ENCODE measurements around the gene MCTP2. TPM values are rescaled to one million over a fixed set of nuclear protein-coding genes. Genes with fewer than 3 reads are reported as not detected.

MCTP2 gene
- total RNA-seq, 1 experiment from 2014 or later = 7.4 TPM

DNA sequence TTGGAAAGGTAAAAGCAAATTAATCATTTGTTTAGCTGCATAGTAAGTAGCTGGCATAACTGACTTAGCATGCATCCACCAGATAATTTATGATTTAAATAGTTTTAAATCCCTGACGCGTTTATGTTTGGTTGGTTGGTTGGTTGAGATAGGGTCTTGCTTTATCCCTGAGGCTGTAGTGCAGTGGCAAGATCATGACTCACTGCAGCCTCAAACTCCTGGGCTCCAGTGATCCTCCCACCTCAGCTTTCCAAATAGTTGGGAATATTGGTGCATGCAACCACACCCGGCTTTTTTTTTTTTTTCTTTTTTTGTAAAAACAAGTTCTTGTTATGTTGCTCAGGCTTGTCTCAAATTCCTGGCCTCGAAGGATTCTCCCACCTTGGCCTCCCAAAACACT is 263.4 kb downstream of the MCTP2 start:
- H3K4me1 Mint-ChIP-seq = no peaks in the 10 kb centered on the region
- H3K27ac Mint-ChIP-seq = no peak overlapping the region
- H3K4me3 Mint-ChIP-seq = no peak overlapping the region
- ATAC-seq = no peak
- ChIA-PET CTCF (no interaction called here), POLR2A (no interaction called here)
- H3K27me3 Mint-ChIP-seq (ENCODE audit: low read depth) = no peaks in the 10 kb centered on the region
- no peak for DNase-seq (ENCODE audit: low spot score)
- H3K36me3 Mint-ChIP-seq = peaks cover under 1% of the 10 kb centered on the region; the same call in 1 of the 2 replicates
- TF ChIP-seq, protein P1, sequence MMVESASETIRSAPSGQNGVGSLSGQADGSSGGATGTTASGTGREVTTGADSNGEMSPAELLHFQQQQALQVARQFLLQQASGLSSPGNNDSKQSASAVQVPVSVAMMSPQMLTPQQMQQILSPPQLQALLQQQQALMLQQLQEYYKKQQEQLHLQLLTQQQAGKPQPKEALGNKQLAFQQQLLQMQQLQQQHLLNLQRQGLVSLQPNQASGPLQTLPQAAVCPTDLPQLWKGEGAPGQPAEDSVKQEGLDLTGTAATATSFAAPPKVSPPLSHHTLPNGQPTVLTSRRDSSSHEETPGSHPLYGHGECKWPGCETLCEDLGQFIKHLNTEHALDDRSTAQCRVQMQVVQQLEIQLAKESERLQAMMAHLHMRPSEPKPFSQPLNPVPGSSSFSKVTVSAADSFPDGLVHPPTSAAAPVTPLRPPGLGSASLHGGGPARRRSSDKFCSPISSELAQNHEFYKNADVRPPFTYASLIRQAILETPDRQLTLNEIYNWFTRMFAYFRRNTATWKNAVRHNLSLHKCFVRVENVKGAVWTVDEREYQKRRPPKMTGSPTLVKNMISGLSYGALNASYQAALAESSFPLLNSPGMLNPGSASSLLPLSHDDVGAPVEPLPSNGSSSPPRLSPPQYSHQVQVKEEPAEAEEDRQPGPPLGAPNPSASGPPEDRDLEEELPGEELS (CRISPR knock-in tag; IDR thresholded peaks at IDR 0.05) = no peak
- no peak for TF ChIP-seq ELF4 (CRISPR knock-in tag; IDR thresholded peaks at IDR 0.05; ENCODE audit: low read depth)
- TF ChIP-seq GTF2I (CRISPR knock-in tag; conservative IDR thresholded peaks at IDR 0.05) = no peak
- TF ChIP-seq, protein P2, sequence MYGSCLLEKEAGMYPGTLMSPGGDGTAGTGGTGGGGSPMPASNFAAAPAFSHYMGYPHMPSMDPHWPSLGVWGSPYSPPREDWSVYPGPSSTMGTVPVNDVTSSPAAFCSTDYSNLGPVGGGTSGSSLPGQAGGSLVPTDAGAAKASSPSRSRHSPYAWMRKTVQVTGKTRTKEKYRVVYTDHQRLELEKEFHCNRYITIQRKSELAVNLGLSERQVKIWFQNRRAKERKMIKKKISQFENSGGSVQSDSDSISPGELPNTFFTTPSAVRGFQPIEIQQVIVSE (CRISPR knock-in tag; IDR thresholded peaks at IDR 0.05; ENCODE audit: borderline replicate concordance) = no peak
- TF ChIP-seq, protein P3, sequence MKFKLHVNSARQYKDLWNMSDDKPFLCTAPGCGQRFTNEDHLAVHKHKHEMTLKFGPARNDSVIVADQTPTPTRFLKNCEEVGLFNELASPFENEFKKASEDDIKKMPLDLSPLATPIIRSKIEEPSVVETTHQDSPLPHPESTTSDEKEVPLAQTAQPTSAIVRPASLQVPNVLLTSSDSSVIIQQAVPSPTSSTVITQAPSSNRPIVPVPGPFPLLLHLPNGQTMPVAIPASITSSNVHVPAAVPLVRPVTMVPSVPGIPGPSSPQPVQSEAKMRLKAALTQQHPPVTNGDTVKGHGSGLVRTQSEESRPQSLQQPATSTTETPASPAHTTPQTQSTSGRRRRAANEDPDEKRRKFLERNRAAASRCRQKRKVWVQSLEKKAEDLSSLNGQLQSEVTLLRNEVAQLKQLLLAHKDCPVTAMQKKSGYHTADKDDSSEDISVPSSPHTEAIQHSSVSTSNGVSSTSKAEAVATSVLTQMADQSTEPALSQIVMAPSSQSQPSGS (CRISPR knock-in tag; IDR thresholded peaks at IDR 0.05; ENCODE audit: borderline replicate concordance, low read depth) = no peak
- no peak for TF ChIP-seq TCF7 (CRISPR knock-in tag; IDR thresholded peaks at IDR 0.05; ENCODE audit: low read depth)
- TF ChIP-seq, protein P4, sequence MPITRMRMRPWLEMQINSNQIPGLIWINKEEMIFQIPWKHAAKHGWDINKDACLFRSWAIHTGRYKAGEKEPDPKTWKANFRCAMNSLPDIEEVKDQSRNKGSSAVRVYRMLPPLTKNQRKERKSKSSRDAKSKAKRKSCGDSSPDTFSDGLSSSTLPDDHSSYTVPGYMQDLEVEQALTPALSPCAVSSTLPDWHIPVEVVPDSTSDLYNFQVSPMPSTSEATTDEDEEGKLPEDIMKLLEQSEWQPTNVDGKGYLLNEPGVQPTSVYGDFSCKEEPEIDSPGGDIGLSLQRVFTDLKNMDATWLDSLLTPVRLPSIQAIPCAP (CRISPR knock-in tag; IDR thresholded peaks at IDR 0.05) = no peak
- TF ChIP-seq, protein P5, sequence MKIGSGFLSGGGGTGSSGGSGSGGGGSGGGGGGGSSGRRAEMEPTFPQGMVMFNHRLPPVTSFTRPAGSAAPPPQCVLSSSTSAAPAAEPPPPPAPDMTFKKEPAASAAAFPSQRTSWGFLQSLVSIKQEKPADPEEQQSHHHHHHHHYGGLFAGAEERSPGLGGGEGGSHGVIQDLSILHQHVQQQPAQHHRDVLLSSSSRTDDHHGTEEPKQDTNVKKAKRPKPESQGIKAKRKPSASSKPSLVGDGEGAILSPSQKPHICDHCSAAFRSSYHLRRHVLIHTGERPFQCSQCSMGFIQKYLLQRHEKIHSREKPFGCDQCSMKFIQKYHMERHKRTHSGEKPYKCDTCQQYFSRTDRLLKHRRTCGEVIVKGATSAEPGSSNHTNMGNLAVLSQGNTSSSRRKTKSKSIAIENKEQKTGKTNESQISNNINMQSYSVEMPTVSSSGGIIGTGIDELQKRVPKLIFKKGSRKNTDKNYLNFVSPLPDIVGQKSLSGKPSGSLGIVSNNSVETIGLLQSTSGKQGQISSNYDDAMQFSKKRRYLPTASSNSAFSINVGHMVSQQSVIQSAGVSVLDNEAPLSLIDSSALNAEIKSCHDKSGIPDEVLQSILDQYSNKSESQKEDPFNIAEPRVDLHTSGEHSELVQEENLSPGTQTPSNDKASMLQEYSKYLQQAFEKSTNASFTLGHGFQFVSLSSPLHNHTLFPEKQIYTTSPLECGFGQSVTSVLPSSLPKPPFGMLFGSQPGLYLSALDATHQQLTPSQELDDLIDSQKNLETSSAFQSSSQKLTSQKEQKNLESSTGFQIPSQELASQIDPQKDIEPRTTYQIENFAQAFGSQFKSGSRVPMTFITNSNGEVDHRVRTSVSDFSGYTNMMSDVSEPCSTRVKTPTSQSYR (CRISPR knock-in tag; IDR thresholded peaks at IDR 0.05) = no peak
- no peak for TF ChIP-seq FOXJ3 (CRISPR knock-in tag; IDR thresholded peaks at IDR 0.05; ENCODE audit: borderline replicate concordance)
- TF ChIP-seq OVOL2 (CRISPR knock-in tag; IDR thresholded peaks at IDR 0.05; ENCODE audit: borderline replicate concordance) = no peak
- TF ChIP-seq, protein P6, sequence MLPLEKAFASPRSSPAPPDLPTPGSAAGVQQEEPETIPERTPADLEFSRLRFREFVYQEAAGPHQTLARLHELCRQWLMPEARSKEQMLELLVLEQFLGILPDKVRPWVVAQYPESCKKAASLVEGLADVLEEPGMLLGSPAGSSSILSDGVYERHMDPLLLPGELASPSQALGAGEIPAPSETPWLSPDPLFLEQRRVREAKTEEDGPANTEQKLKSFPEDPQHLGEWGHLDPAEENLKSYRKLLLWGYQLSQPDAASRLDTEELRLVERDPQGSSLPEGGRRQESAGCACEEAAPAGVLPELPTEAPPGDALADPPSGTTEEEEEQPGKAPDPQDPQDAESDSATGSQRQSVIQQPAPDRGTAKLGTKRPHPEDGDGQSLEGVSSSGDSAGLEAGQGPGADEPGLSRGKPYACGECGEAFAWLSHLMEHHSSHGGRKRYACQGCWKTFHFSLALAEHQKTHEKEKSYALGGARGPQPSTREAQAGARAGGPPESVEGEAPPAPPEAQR (CRISPR knock-in tag; IDR thresholded peaks at IDR 0.05) = no peak
- TF ChIP-seq CBFB (CRISPR knock-in tag; IDR thresholded peaks at IDR 0.05; ENCODE audit: low read depth) = no peak
- TF ChIP-seq EMX1 (CRISPR knock-in tag; IDR thresholded peaks at IDR 0.05) = no peak
- TF ChIP-seq ESRRA (CRISPR knock-in tag; IDR thresholded peaks at IDR 0.05; ENCODE audit: borderline replicate concordance) = no peak
- no peak for TF ChIP-seq TP53 (CRISPR knock-in tag; IDR thresholded peaks at IDR 0.05)
- TF ChIP-seq, protein P7, sequence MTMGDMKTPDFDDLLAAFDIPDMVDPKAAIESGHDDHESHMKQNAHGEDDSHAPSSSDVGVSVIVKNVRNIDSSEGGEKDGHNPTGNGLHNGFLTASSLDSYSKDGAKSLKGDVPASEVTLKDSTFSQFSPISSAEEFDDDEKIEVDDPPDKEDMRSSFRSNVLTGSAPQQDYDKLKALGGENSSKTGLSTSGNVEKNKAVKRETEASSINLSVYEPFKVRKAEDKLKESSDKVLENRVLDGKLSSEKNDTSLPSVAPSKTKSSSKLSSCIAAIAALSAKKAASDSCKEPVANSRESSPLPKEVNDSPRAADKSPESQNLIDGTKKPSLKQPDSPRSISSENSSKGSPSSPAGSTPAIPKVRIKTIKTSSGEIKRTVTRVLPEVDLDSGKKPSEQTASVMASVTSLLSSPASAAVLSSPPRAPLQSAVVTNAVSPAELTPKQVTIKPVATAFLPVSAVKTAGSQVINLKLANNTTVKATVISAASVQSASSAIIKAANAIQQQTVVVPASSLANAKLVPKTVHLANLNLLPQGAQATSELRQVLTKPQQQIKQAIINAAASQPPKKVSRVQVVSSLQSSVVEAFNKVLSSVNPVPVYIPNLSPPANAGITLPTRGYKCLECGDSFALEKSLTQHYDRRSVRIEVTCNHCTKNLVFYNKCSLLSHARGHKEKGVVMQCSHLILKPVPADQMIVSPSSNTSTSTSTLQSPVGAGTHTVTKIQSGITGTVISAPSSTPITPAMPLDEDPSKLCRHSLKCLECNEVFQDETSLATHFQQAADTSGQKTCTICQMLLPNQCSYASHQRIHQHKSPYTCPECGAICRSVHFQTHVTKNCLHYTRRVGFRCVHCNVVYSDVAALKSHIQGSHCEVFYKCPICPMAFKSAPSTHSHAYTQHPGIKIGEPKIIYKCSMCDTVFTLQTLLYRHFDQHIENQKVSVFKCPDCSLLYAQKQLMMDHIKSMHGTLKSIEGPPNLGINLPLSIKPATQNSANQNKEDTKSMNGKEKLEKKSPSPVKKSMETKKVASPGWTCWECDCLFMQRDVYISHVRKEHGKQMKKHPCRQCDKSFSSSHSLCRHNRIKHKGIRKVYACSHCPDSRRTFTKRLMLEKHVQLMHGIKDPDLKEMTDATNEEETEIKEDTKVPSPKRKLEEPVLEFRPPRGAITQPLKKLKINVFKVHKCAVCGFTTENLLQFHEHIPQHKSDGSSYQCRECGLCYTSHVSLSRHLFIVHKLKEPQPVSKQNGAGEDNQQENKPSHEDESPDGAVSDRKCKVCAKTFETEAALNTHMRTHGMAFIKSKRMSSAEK (CRISPR knock-in tag; IDR thresholded peaks at IDR 0.05; ENCODE audit: borderline replicate concordance) = no peak
- TF ChIP-seq, protein P8, sequence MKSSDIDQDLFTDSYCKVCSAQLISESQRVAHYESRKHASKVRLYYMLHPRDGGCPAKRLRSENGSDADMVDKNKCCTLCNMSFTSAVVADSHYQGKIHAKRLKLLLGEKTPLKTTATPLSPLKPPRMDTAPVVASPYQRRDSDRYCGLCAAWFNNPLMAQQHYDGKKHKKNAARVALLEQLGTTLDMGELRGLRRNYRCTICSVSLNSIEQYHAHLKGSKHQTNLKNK (CRISPR knock-in tag; IDR thresholded peaks at IDR 0.05) = no peak
- no peak for TF ChIP-seq ZNF317 (CRISPR knock-in tag; IDR thresholded peaks at IDR 0.05; ENCODE audit: borderline replicate concordance, low read depth)
- TF ChIP-seq, protein P9, sequence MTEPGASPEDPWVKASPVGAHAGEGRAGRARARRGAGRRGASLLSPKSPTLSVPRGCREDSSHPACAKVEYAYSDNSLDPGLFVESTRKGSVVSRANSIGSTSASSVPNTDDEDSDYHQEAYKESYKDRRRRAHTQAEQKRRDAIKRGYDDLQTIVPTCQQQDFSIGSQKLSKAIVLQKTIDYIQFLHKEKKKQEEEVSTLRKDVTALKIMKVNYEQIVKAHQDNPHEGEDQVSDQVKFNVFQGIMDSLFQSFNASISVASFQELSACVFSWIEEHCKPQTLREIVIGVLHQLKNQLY (CRISPR knock-in tag; IDR thresholded peaks at IDR 0.05) = no peak
- TF ChIP-seq MYBL2 (CRISPR knock-in tag; IDR thresholded peaks at IDR 0.05) = no peak
- H3K9me3 Mint-ChIP-seq = peaks cover 21% of the 10 kb centered on the region

All from WTC11 (cell line).